OCI-LY1 (cell line): Measurements from ENCODE around the gene NUDT5.

Experiments
- H2AFZ ChIP-seq: fragments of 200-600 bp; sonication (generic), shearing (Covaris generic); 2 replicates; pipeline ENCODE4 v1.6.0; 2014; ENCODE audit warnings: antibody characterized with exemption, mild to moderate bottlenecking, low read length
- H3F3A ChIP-seq: fragments of 200-600 bp; sonication (generic), shearing (Covaris generic); 2 replicates; pipeline ENCODE4 v1.6.0; 2014; ENCODE audit warnings: mild to moderate bottlenecking, antibody characterized with exemption, low read length, moderate library complexity; ENCODE audit not compliant: insufficient read depth
- H3K27ac ChIP-seq: fragments of 200-600 bp; sonication (generic); 2 replicates; pipeline ENCODE4 v1.5.1; 2014; ENCODE audit warnings: low read length, mixed run types, mild to moderate bottlenecking, low read depth; ENCODE audit not compliant: poor library complexity, severe bottlenecking
- H3K27me3 ChIP-seq: fragments of 200-600 bp; sonication (generic); 2 replicates; pipeline ENCODE4 v1.6.0; 2014; ENCODE audit warnings: antibody characterized with exemption, mild to moderate bottlenecking, low read length, moderate library complexity; ENCODE audit not compliant: insufficient read depth
- H3K36me3 ChIP-seq: fragments of 200-600 bp; sonication (generic); 2 replicates; pipeline ENCODE4 v1.6.1; 2014; ENCODE audit warnings: mild to moderate bottlenecking, antibody characterized with exemption, low read length, moderate library complexity, mixed read lengths; ENCODE audit not compliant: insufficient read depth
- H3K4me1 ChIP-seq: fragments of 200-600 bp; sonication (generic); 2 replicates; pipeline ENCODE4 v1.5.1; 2014; ENCODE audit warnings: mild to moderate bottlenecking, low read length, moderate library complexity; ENCODE audit not compliant: insufficient read depth, severe bottlenecking
- H3K4me2 ChIP-seq: fragments of 200-600 bp; sonication (generic), shearing (Covaris generic); 2 replicates; pipeline ENCODE4 v1.6.1; 2014; ENCODE audit warnings: low read length
- H3K4me3 ChIP-seq: fragments of 200-600 bp; sonication (generic); 2 replicates; pipeline ENCODE4 v1.5.1; 2014; ENCODE audit warnings: low read length, low read depth, mild to moderate bottlenecking, mixed read lengths; ENCODE audit not compliant: poor library complexity, severe bottlenecking
- H3K79me2 ChIP-seq: fragments of 200-600 bp; shearing (Covaris generic); 2 replicates; pipeline ENCODE4 v1.6.1; 2016; ENCODE audit warnings: mixed run types, low read length, mixed read lengths; ENCODE audit not compliant: insufficient read depth
- H3K9ac ChIP-seq: fragments of 200-600 bp; sonication (generic), shearing (Covaris generic); 2 replicates; pipeline ENCODE4 v1.6.1; 2014; ENCODE audit warnings: mild to moderate bottlenecking, low read length, mixed read lengths
- H3K9me2 ChIP-seq: fragments of 200-600 bp; sonication (generic), shearing (Covaris generic); 2 replicates; pipeline ENCODE4 v1.6.1; 2014; ENCODE audit warnings: low read depth, mild to moderate bottlenecking, low read length, mixed read lengths
- H3K9me3 ChIP-seq: fragments of 200-600 bp; shearing (Covaris generic); 2 replicates; pipeline ENCODE4 v1.6.1; 2014; ENCODE audit warnings: low read length, mixed read lengths
- H4K20me1 ChIP-seq: fragments of 200-600 bp; sonication (generic), shearing (Covaris generic); 2 replicates; pipeline ENCODE4 v1.6.0; 2016; ENCODE audit warnings: mild to moderate bottlenecking, low read length; ENCODE audit not compliant: insufficient read depth
- EZH2 ChIP-seq: fragments of 200-600 bp; sonication (generic), shearing (Covaris generic); IDR thresholded peaks from 2 replicates; pipeline ENCODE4 v1.8.0; 2017; ENCODE audit warnings: borderline replicate concordance, mixed run types, mild to moderate bottlenecking, antibody characterized with exemption, low read length, moderate library complexity, mixed read lengths
- TF ChIP-seq, protein P1 (sequence below): fragments of 200-600 bp; sonication (generic), shearing (Covaris generic); IDR thresholded peaks from 2 replicates; pipeline ENCODE4 v1.5.1; 2017; ENCODE audit warnings: mild to moderate bottlenecking, antibody characterized with exemption, low read length, moderate library complexity, mixed read lengths

NUDT5 gene

GRCh38 chr10:12214763-12215218 is 19.1 kb upstream of the NUDT5 start:
- Histone ChIP-seq H4K20me1 (no peaks in the 10 kb centered on the region), H3K36me3 (peaks cover 90% of the 10 kb centered on the region), H2AFZ (no peak overlapping the region), H3F3A (no peaks in the 10 kb centered on the region; the same call in 1 of the 2 replicates), H3K4me2 (no peak overlapping the region), H3K4me3 (no peak overlapping the region), H3K79me2 (no peaks in the 10 kb centered on the region), H3K9ac (no peak overlapping the region), H3K9me3 (no peaks in the 10 kb centered on the region), H3K27me3 (no peaks in the 10 kb centered on the region), H3K27ac (no peak overlapping the region), H3K9me2 (no peaks in the 10 kb centered on the region), H3K4me1 (peaks cover 17% of the 10 kb centered on the region)
- no peak for TF ChIP-seq EZH2
- TF ChIP-seq, protein P1, sequence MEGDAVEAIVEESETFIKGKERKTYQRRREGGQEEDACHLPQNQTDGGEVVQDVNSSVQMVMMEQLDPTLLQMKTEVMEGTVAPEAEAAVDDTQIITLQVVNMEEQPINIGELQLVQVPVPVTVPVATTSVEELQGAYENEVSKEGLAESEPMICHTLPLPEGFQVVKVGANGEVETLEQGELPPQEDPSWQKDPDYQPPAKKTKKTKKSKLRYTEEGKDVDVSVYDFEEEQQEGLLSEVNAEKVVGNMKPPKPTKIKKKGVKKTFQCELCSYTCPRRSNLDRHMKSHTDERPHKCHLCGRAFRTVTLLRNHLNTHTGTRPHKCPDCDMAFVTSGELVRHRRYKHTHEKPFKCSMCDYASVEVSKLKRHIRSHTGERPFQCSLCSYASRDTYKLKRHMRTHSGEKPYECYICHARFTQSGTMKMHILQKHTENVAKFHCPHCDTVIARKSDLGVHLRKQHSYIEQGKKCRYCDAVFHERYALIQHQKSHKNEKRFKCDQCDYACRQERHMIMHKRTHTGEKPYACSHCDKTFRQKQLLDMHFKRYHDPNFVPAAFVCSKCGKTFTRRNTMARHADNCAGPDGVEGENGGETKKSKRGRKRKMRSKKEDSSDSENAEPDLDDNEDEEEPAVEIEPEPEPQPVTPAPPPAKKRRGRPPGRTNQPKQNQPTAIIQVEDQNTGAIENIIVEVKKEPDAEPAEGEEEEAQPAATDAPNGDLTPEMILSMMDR: peak; percentile 78

DNA sequence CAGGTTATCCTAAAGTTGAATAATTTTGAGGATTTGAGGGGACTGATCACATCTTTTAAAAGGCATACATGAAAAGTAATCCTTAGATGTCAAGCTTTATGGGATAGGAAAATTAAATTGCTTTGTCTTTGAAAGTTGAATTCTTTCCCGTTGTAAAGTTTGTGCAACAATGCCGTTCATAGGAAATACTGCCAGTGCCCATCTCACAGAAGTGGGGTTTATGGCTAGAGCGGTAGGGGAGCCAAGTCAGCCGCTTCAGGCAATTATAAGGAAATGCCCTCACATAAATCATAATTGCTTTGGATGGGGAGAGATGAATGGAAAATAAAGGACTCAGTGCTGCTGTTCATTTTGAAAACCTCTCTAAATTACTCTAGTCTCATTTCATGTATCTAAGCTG is 18.4 kb upstream of the NUDT5 start:
- Histone ChIP-seq H3K27me3 (no peaks in the 10 kb centered on the region), H3K4me2 (no peak overlapping the region), H3K9me3 (no peaks in the 10 kb centered on the region), H3F3A (no peaks in the 10 kb centered on the region; the same call in 1 of the 2 replicates), H3K4me3 (no peak overlapping the region), H3K27ac (no peak overlapping the region), H3K9me2 (no peaks in the 10 kb centered on the region), H2AFZ (no peak overlapping the region), H3K36me3 (peaks cover 91% of the 10 kb centered on the region), H3K79me2 (no peaks in the 10 kb centered on the region), H3K9ac (no peak overlapping the region), H3K4me1 (peaks cover 17% of the 10 kb centered on the region), H4K20me1 (no peaks in the 10 kb centered on the region)
- TF ChIP-seq, protein P1: no peak
- no peak for TF ChIP-seq EZH2

- H3K4me3 ChIP-seq: no peak overlapping the region
- H3K27me3 ChIP-seq: no peaks in the 10 kb centered on the region
- no peak overlapping the region for H3K9ac ChIP-seq
- H3K9me3 ChIP-seq: no peaks in the 10 kb centered on the region
- no peak overlapping the region for H2AFZ ChIP-seq
- no peak overlapping the region for H3K4me2 ChIP-seq
- no peaks in the 10 kb centered on the region for H3K79me2 ChIP-seq
- H4K20me1 ChIP-seq: no peaks in the 10 kb centered on the region
- peaks cover 17% of the 10 kb centered on the region for H3K4me1 ChIP-seq
- peaks cover 91% of the 10 kb centered on the region for H3K36me3 ChIP-seq
- H3F3A ChIP-seq: no peaks in the 10 kb centered on the region; the same call in 1 of the 2 replicates
- no peaks in the 10 kb centered on the region for H3K9me2 ChIP-seq
- peak overlapping the region; percentile 15 for H3K27ac ChIP-seq
- TF ChIP-seq EZH2: no peak
- TF ChIP-seq, protein P1: no peak
Measured at GRCh38 chr10:12213621-12214020, 17.9 kb upstream of the NUDT5 start.
